Stimulated activated CD4-positive, alpha-beta T cell treated with anti-CD3 and anti-CD28 coated beads, Interleukin-15, amount 100 ng/mL, for 24 hours (primary cell): ENCODE results near the gene HSPA13.
"Not testable (repeated sequence)": the region's sequence is repeated elsewhere in the genome, so short reads cannot be mapped to it uniquely, and the experiment has no call there.

ENCODE experiments used
- DNase-seq: peaks from one replicate; pipeline ENCODE4 v3.0.0-alpha.2; 2020

The HSPA13 gene, protein sequence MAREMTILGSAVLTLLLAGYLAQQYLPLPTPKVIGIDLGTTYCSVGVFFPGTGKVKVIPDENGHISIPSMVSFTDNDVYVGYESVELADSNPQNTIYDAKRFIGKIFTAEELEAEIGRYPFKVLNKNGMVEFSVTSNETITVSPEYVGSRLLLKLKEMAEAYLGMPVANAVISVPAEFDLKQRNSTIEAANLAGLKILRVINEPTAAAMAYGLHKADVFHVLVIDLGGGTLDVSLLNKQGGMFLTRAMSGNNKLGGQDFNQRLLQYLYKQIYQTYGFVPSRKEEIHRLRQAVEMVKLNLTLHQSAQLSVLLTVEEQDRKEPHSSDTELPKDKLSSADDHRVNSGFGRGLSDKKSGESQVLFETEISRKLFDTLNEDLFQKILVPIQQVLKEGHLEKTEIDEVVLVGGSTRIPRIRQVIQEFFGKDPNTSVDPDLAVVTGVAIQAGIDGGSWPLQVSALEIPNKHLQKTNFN

GRCh38 chr21:14382835-14383595, at the start of gene HSPA13:
HSPA13 (minus strand) TSS chr21:14383146; CDS start chr21:14383119, 27 bp downstream.
- DNase-seq, result peak; percentile 99

DNA sequence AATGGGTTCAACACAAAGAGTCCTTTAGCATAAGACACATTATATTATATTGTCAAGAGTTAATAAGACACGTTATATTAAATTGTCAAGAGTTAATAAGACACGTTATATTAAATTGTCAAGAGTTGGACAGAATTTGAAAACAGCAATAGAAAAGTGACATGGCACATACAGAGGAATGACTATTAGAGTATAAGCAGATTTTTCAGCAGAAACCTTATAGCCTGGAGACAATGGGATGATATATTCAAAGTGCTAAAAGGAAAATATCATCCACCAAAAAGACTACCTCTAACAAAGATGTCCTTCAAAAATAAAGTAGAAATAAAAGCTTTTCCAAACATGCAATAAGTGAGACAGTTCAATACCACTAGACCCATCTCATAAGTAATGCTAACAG, 36.0 kb upstream of the HSPA13 start:
- no peak for DNase-seq

DNA sequence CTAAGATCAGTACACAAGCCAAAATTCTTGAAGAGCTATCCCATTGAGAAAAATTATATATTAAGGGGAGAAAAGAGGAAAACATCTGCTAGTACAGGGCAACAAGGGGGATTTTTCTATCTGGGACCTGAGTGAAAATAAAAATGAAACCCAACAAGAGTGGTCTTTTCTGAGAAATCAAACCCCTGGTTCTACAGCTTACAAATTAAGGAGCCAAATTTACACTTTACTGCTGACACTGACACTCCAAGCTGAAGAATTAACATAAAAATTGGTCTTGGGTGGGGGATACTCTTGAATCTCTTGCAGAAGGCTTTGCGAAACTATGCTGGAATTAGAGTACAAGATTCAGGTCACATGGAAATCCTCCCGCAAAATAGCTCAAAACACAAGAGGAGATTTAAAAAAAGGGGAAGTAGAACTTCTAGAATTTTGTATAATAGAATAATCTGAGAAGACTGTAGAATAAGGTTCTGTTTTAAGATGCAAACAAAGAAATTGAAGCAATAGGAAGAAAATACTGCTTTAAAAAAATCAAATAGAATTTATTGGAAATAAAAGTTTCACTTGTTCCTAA, 32.1 kb upstream of the HSPA13 start:
- no peak for DNase-seq

GRCh38 chr21:14405962-14406361, 23.0 kb upstream of the HSPA13 start:
- no peak for DNase-seq

DNA sequence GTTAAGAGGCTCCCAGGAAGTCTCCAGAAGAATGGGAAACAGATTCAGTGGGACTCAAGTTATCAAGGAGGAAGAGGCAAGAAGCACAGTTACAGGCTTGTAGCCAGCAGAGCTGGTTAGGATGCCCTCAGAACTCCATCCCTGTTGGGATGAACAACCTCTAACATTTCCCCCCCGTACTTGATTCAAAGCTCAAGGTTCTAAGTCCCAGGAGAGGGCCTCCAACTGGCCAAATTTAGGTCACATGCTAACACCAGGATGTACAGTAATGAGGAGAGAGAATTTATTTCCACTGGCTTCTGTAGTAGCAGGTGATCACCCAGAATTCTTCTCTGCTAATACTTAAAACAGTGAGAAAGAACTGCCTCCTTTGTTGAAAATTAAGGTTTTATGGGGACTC, 22.3 kb upstream of the HSPA13 start:
- DNase-seq, result no peak

GRCh38 chr21:14403681-14404318, 20.9 kb upstream of the HSPA13 start:
- no peak for DNase-seq

GRCh38 chr21:14401217-14401616, 18.3 kb upstream of the HSPA13 start:
- DNase-seq, result no peak

GRCh38 chr21:14388282-14388681, 5.3 kb upstream of the HSPA13 start:
- no peak for DNase-seq

DNA sequence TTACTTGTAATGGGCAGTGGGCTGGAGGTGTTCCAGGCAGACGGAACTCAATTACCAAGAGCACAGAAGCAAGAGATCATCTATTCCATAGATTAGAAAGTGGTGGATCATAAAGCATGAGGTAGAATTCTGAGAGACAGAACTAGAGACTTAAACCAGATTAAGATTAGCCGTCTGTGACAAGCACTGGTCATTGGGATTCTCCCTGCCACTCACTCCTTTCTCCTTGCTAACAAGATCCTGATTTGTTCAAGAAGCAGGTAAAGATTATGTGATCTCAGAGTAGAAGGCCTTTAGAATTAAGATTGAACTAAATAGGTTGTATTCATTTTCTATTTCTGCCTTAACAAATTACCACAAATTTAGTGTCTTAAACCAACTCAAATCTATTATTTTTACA, 1.5 kb upstream of the HSPA13 start:
- DNase-seq, result no peak

- no peak for DNase-seq
These were observed 742 bp upstream of the HSPA13 start for GRCh38 chr21:14383596-14384180.

DNA sequence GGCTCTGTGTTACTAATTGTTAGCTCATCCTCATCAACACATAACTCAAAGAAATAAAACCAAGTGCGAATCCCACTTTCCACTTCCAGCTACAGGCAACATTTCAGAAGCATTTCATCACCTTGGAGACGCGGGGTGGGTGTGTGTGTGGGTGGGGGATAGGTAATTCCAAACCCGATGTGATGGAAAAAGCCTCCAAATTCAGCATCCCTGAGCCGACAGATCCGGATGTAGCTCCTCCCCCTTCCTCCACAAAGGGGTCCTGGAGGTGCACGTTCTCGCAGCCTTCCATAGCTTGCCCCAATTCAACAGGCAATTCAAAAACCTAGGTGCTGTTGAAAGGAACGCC, 486 bp downstream of the HSPA13 start:
- peak; percentile 64 for DNase-seq

GRCh38 chr21:14376854-14377253, 6.1 kb downstream of the HSPA13 start:
- DNase-seq, result no peak

GRCh38 chr21:14366998-14367397, 15.9 kb downstream of the HSPA13 start:
- no peak for DNase-seq

GRCh38 chr21:14361958-14362357, 21.0 kb downstream of the HSPA13 start:
- DNase-seq, result no peak

- DNase-seq, result no peak
These were observed 24.2 kb downstream of the HSPA13 start for GRCh38 chr21:14358775-14359174.

DNA sequence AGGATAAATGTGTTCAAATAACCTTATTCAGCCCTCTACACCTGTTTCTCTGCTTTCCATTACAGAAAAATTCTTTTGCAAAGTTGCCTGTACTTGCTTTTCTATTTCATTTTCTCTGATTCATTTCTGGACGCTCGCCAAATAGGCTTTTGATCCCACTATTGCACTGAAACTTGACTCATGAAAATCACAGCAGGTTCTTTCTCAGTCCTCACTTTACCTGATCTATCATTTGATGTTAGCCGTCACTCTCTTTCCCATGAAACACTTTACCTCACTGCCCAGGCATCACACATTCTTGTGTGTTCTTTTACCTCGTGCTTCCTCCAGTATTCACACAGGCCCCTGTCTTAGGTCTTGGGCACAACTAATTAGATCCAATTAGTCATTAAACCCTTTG, 26.2 kb downstream of the HSPA13 start:
- DNase-seq, result no peak

DNA sequence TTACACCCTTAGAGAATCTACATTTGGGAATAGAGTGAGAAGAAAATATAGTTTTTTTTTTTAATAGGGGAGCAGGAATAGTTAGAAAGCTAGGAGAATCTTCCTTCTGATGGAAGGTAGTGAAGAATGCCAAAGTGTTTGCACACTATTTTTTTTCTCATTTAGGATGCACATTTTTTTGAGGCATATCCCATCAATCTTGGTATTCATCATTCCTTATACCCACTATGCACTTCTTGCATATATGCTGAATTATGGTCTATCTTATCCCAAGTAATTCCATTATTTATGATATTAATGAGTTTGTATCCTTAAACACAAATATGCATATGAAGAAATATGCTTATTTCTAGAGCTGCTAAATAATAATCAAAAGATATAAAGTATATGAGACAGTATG, 28.4 kb downstream of the HSPA13 start:
- no peak for DNase-seq

DNA sequence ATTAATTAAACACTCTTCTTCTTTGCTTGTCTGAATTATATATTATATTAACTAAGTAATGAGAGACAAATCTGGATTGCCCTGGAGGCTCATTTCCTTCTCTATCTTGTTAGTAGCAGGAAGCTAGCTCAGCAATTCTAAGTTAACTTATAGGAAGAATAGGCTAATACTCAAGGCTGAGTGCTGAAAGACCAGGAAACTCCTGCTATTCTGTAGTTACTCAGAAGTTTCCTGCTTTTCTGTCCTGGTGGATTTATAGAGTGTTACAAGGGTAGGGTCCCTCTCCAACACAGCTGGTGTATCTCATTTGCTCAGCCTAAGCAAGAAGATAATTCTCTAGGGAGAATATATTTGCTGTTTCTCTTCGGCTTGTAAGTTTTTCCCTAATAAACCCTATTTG, 29.2 kb downstream of the HSPA13 start:
- no peak for DNase-seq

GRCh38 chr21:14353231-14353630, 29.7 kb downstream of the HSPA13 start:
- no peak for DNase-seq

- DNase-seq, result not testable (repeated sequence)
These were observed 55.6 kb downstream of the HSPA13 start for GRCh38 chr21:14327346-14327745.

DNA sequence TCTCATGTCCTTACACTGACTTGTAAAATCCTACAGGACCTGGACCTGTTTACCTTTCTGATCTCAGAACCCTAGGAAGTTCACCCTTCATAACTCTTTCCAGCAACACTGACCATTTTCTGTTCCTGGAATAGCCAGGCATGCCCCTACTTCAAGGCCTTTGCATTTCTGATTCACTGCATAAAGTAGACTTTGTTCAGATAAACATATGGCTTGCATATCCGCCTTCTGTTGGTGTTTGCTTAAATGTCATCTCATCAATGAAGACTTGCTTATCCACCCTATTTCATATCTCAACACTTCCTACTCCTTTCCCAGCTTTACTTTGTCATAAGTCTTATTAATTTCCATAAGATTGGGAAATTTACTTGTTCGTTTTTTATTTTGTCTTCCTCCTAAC, 57.4 kb downstream of the HSPA13 start:
- no peak for DNase-seq
